Karpas-422 (cell line): ENCODE results near the gene CAMK2N2. TPM values are rescaled to one million over a fixed set of nuclear protein-coding genes. Genes with fewer than 3 reads are reported as not detected.
"Not testable (repeated sequence)": the region's sequence is repeated elsewhere in the genome, so short reads cannot be mapped to it uniquely, and the experiment has no call there.

Experiments used
- DNase-seq: peaks from one replicate; pipeline ENCODE4 v3.0.0-alpha.2; 2015
- H2AFZ ChIP-seq: fragments of 200-600 bp; sonication (generic); 2 replicates; pipeline ENCODE4 v1.6.1; 2014; ENCODE audit warnings: antibody characterized with exemption, low read length, mixed read lengths
- H3K27ac ChIP-seq: fragments of 200-600 bp; sonication (generic); 2 replicates; pipeline ENCODE4 v1.5.1; 2014; ENCODE audit warnings: mild to moderate bottlenecking, low read length, moderate library complexity
- H3K27me3 ChIP-seq: fragments of 200-600 bp; sonication (generic); 2 replicates; pipeline ENCODE4 v1.6.1; 2014; ENCODE audit warnings: low read length, mixed read lengths
- H3K36me3 ChIP-seq: fragments of 200-600 bp; sonication (generic); 2 replicates; pipeline ENCODE4 v1.6.1; 2014; ENCODE audit warnings: low read length, mixed read lengths; ENCODE audit not compliant: insufficient read depth
- H3K4me1 ChIP-seq: fragments of 200-600 bp; sonication (generic); 2 replicates; pipeline ENCODE4 v1.6.1; 2014; ENCODE audit warnings: mild to moderate bottlenecking, low read length, mixed read lengths
- H3K4me2 ChIP-seq: fragments of 200-600 bp; sonication (generic); 2 replicates; pipeline ENCODE4 v1.6.1; 2014; ENCODE audit warnings: low read length, low read depth, mild to moderate bottlenecking; ENCODE audit not compliant: poor library complexity, severe bottlenecking
- H3K4me3 ChIP-seq: fragments of 200-600 bp; sonication (generic); 2 replicates; pipeline ENCODE4 v1.5.1; 2014; ENCODE audit warnings: mild to moderate bottlenecking, antibody characterized with exemption, low read length, mixed read lengths
- H3K79me2 ChIP-seq: fragments of 200-600 bp; sonication (generic); 2 replicates; pipeline ENCODE4 v1.6.1; 2014; ENCODE audit warnings: mild to moderate bottlenecking, low read length, mixed read lengths
- H3K9ac ChIP-seq: fragments of 200-600 bp; sonication (generic); 2 replicates; pipeline ENCODE4 v1.6.0; 2014; ENCODE audit warnings: low read length
- H3K9me2 ChIP-seq: fragments of 200-600 bp; sonication (generic), shearing (Covaris generic); replicated peaks from 2 replicates; pipeline ENCODE4 v1.6.0; 2014; ENCODE audit warnings: mild to moderate bottlenecking, low read length, moderate library complexity; ENCODE audit not compliant: insufficient read depth
- H3K9me3 ChIP-seq: fragments of 300-700, 200-600 bp; sonication (generic); 2 replicates; pipeline ENCODE4 v1.6.1; 2014; ENCODE audit warnings: low read length, mixed read lengths
- H4K20me1 ChIP-seq: fragments of 200-600 bp; sonication (generic); 2 replicates; pipeline ENCODE4 v1.6.1; 2014; ENCODE audit warnings: mild to moderate bottlenecking, antibody characterized with exemption, low read length, low read depth; ENCODE audit not compliant: insufficient read depth
- total RNA-seq: library from RNA; depleted of rRNA; stranded (reverse); fragments of >200 nt; shearing (Covaris generic); gene quantifications from 2 replicates; pipeline ENCODE4 v1.2.3, GENCODE V29; 2014; ENCODE audit warnings: low replicate concordance

The CAMK2N2 gene
- total RNA-seq, 1 experiment from 2014 or later, result 9.5 TPM

DNA sequence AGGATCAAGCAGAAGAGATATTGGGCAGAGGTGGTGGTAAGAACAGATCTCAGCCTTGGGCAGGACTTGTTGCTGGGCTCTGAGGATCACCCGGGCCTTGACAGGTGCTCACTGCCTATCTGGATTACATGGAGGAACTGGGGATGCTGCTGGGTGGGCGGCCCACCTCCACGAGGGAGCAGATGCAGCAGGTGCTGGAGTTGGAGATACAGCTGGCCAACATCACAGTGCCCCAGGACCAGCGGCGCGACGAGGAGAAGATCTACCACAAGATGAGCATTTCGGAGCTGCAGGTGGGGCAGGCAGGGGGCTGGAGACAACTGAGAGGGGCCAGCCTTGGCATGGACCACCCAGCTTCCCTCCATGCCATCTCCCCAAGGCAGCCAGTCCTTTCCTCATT, 22.3 kb upstream of the CAMK2N2 start:
- no peak overlapping the region for H3K4me2 ChIP-seq
- H3K27ac ChIP-seq, result no peak overlapping the region
- peaks cover 3% of the 10 kb centered on the region for H3K4me1 ChIP-seq
- no peak overlapping the region for H3K9ac ChIP-seq
- no peaks in the 10 kb centered on the region for H3K79me2 ChIP-seq
- H4K20me1 ChIP-seq, result no peaks in the 10 kb centered on the region
- H3K4me3 ChIP-seq, result no peak overlapping the region
- no peak for DNase-seq
- H3K27me3 ChIP-seq, result no peaks in the 10 kb centered on the region
- H2AFZ ChIP-seq, result no peak overlapping the region
- H3K36me3 ChIP-seq, result no peaks in the 10 kb centered on the region
- no peaks in the 10 kb centered on the region for H3K9me2 ChIP-seq
- no peaks in the 10 kb centered on the region for H3K9me3 ChIP-seq

DNA sequence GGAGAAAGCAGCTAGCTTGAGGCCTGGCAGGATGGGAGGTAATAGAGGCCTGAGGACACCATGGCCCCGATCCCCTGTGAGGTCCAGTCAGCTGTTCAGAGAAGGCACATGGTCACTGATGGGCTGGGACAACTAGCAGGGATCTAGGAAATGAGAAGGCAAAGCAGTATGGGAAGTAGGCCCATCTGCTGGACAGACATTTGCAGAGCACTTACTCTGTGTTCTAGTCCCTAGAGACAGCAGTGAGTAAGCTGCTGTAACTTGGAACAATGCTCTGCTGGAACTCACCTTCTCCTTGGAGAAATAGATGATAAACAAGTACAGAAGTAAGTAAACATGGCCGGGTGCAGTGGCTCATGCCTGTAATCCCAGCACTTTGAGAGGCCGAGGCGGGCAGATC, 21.6 kb upstream of the CAMK2N2 start:
- H3K79me2 ChIP-seq, result no peaks in the 10 kb centered on the region
- H3K9me2 ChIP-seq, result no peaks in the 10 kb centered on the region
- no peaks in the 10 kb centered on the region for H4K20me1 ChIP-seq
- no peak overlapping the region for H2AFZ ChIP-seq
- no peak overlapping the region for H3K27ac ChIP-seq
- no peaks in the 10 kb centered on the region for H3K9me3 ChIP-seq
- no peaks in the 10 kb centered on the region for H3K27me3 ChIP-seq
- H3K9ac ChIP-seq, result no peak overlapping the region
- H3K36me3 ChIP-seq, result no peaks in the 10 kb centered on the region
- no peak for DNase-seq
- H3K4me1 ChIP-seq, result peaks cover 3% of the 10 kb centered on the region
- H3K4me2 ChIP-seq, result no peak overlapping the region
- H3K4me3 ChIP-seq, result no peak overlapping the region

DNA sequence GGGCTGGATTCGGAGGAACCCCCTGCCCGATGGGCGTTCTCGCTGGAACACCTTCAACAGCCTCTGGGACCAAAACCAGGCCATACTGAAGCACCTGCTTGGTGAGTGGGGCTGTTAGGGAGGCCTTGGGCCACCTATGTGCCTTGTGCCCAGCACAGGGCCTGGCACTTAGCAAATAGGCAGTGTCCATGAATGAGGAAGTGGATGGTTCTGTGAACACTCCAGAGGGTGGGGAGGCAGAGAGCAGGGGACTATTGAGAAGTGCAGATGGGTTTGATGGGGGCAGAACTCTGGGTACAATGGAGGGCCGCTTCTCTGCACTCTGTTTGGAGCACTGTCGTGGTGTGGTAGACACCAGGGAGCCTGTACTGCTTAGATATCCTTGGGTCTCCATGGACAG, 16.0 kb upstream of the CAMK2N2 start:
- Histone ChIP-seq H3K4me1 (no peaks in the 10 kb centered on the region), H3K27me3 (no peaks in the 10 kb centered on the region), H3K79me2 (no peaks in the 10 kb centered on the region), H3K36me3 (no peaks in the 10 kb centered on the region), H3K9me2 (no peaks in the 10 kb centered on the region), H3K27ac (no peak overlapping the region), H2AFZ (no peak overlapping the region), H4K20me1 (no peaks in the 10 kb centered on the region), H3K9ac (no peak overlapping the region), H3K9me3 (no peaks in the 10 kb centered on the region), H3K4me3 (no peak overlapping the region), H3K4me2 (no peak overlapping the region)
- DNase-seq, result no peak

DNA sequence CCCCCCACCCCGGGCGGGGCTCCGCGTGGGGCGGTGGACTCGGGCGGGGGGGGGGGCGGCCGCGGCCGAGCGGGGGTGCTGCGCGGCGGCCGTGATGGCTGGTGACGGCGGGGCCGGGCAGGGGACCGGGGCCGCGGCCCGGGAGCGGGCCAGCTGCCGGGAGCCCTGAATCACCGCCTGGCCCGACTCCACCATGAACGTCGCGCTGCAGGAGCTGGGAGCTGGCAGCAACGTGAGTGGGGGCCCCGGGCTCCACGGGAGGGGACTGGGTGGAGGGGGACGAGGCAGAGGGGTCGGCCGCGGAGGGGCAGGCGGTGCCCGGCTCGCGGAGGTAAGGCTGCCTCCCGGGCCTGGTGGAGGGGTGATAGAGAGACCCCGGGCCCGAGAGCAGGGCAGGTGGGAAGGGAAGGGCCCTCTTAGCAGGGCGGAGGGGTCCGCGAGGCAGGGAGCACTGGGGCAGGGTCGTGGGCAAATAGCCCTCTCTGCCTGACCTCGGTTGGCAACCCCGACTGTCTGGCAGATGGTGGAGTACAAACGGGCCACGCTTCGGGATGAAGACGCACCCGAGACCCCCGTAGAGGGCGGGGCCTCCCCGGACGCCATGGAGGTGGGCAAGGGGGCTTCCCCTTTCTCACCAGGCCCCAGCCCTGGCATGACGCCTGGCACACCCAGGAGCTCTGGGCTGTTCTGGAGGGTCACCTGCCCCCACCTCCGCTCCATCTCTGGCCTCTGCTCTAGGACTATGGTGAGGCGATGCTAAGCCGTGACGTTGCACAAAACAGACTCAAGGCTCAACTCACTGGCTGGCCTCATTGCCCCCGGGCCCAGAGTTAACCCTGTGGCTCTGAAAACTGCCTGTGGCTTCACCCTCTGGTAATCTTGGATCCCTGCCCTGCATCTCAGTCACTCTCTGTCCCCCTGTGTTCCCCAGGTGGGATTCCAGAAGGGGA, 14.9 kb upstream of the CAMK2N2 start, which contains the start of gene ECE2:
TSS of gene ECE2 (plus strand) at position 62 of the 950 bp plus-strand sequence. CDS start at position 194, 132 bp downstream.
- no peaks in the 10 kb centered on the region for H3K4me1 ChIP-seq
- no peaks in the 10 kb centered on the region for H4K20me1 ChIP-seq
- no peak within 1 kb of the TSS for H2AFZ ChIP-seq
- H3K4me3 ChIP-seq, result no peak within 1 kb of the TSS
- H3K27me3 ChIP-seq, result no peaks in the 10 kb centered on the region
- H3K9me2 ChIP-seq, result no peaks in the 10 kb centered on the region
- no peaks in the 10 kb centered on the region for H3K36me3 ChIP-seq
- DNase-seq, result no peak
- H3K79me2 ChIP-seq, result no peaks in the 10 kb centered on the region
- no peak within 1 kb of the TSS for H3K9ac ChIP-seq
- no peak within 1 kb of the TSS for H3K4me2 ChIP-seq
- no peak within 1 kb of the TSS for H3K27ac ChIP-seq
- no peaks in the 10 kb centered on the region for H3K9me3 ChIP-seq

DNA sequence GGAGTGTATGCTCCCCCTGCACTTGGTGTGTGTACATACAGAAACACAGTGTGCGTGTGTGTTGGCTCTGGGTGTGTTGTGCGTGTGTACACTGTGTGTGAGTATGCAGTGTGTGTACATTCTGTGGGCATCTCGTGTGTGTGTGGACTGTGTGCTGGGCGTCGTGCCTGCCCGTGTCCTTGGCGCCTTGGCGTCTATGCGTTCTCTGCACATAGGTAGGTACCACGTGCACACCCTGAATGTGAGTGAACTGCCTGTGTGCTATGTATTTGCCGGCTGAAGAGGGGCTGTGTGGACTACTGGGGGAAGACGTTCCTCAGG, 14.0 kb upstream of the CAMK2N2 start:
- no peaks in the 10 kb centered on the region for H4K20me1 ChIP-seq
- H3K9me2 ChIP-seq, result no peaks in the 10 kb centered on the region
- H2AFZ ChIP-seq, result no peak overlapping the region
- H3K9ac ChIP-seq, result no peak overlapping the region
- no peaks in the 10 kb centered on the region for H3K27me3 ChIP-seq
- H3K4me2 ChIP-seq, result no peak overlapping the region
- H3K79me2 ChIP-seq, result no peaks in the 10 kb centered on the region
- H3K36me3 ChIP-seq, result no peaks in the 10 kb centered on the region
- H3K27ac ChIP-seq, result no peak overlapping the region
- H3K9me3 ChIP-seq, result no peaks in the 10 kb centered on the region
- no peaks in the 10 kb centered on the region for H3K4me1 ChIP-seq
- no peak for DNase-seq
- no peak overlapping the region for H3K4me3 ChIP-seq

DNA sequence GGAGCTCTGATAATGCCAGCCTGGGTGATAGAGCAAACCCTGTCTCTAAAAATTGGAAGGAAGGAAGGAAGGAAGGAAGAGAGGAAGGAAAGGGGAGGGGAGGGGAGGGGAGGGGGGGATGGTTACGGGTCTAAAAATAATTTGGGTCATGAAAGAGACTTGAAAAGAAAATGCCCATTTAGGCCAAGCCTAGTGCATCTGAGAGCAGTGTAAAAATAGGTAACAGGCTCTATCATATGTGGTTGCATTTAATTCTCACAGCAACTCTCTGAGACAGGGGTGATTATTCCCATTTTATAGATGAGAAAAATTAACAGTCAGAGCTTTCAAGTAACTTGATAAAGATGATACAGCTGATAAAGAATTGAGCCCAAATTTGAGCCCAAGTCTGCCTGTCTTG, 10.9 kb upstream of the CAMK2N2 start:
- Histone ChIP-seq H3K9ac (no peak overlapping the region), H3K4me3 (no peak overlapping the region), H2AFZ (no peak overlapping the region), H3K9me3 (no peaks in the 10 kb centered on the region), H3K36me3 (no peaks in the 10 kb centered on the region), H3K4me2 (no peak overlapping the region), H3K4me1 (no peaks in the 10 kb centered on the region), H4K20me1 (no peaks in the 10 kb centered on the region), H3K27ac (no peak overlapping the region), H3K27me3 (no peaks in the 10 kb centered on the region), H3K9me2 (no peaks in the 10 kb centered on the region), H3K79me2 (no peaks in the 10 kb centered on the region)
- DNase-seq, result no peak

DNA sequence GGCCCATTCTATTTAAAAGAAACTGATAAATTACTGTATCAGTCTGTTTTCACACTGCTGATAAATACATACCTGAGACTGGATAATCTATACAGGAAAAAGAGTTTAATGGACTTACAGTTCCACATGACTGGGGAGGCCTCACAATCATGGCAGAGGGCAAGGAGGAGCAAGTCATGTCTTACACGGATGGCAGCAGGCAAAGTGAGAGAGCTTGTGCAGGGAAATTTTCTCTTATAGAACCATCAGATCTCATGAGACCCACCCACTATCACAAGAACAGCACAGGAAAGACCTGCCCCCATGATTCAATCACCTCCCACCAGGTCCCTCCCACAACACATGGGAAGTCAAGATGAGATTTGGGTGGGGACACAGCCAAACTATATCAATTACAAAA, 5.9 kb upstream of the CAMK2N2 start:
- H3K27me3 ChIP-seq, result not testable (repeated sequence)

DNA sequence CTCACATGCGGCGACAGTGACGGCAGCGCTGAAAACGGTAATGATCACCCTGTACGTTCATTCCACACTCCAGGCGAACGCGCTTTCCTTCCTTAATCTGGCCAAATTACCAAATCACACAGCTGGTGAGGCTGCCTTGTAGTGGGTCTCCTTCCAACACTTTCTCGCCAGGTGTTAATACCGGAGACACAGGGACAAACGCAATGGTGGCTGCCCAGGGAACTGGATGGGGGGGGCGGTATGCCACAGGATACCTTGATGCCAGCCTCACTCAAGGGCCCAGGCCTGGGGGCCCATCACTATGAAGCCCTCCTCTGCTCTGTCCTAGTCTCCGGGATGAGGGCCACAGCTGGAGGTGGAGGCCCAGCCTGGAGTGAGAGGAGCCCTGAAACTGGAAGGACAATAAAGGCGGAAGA, 1.4 kb upstream of the CAMK2N2 start:
- Histone ChIP-seq H3K9me2 (no peaks in the 10 kb centered on the region), H3K9ac (no peak overlapping the region), H3K79me2 (peaks cover 6% of the 10 kb centered on the region), H3K4me3 (no peak overlapping the region), H2AFZ (no peak overlapping the region), H4K20me1 (peaks cover 3% of the 10 kb centered on the region; the same call in 1 of the 2 replicates), H3K27ac (no peak overlapping the region), H3K4me1 (peaks cover 18% of the 10 kb centered on the region), H3K27me3 (no peaks in the 10 kb centered on the region), H3K36me3 (no peaks in the 10 kb centered on the region), H3K9me3 (no peaks in the 10 kb centered on the region), H3K4me2 (no peak overlapping the region)
- DNase-seq, result no peak

More for the DNA sequence above, 5.9 kb upstream of the CAMK2N2 start:
- DNase-seq, H3K4me2 ChIP-seq, H3K79me2 ChIP-seq, H3K27ac ChIP-seq, H2AFZ ChIP-seq, H3K4me1 ChIP-seq, H3K36me3 ChIP-seq, H4K20me1 ChIP-seq, H3K4me3 ChIP-seq, H3K9ac ChIP-seq, H3K9me3 ChIP-seq, H3K9me2 ChIP-seq: not testable (repeated sequence)
